Measurements from ENCODE around the gene JUND. TPM values are rescaled to one million over a fixed set of nuclear protein-coding genes. Genes with fewer than 3 reads are reported as not detected.

JUND gene
- total RNA-seq, 1 experiment from 2014 or later = 181 TPM

- peak; percentile 83 for DNase-seq
- Histone ChIP-seq H3K27me3 (ENCODE audit: control insufficient read depth, insufficient read depth, low read length) (peaks cover 9% of the 10 kb centered on the region), H3K4me3 (ENCODE audit: insufficient read depth, low read depth, low read length) (no peak overlapping the region), H3K36me3 (replicated peaks; ENCODE audit: control insufficient read depth, insufficient read depth, low read length) (no peaks in the 10 kb centered on the region)
Observed at GRCh38 chr19:18231775-18232174, 49.6 kb downstream of the JUND start.

- Histone ChIP-seq H3K27me3 (ENCODE audit: control insufficient read depth, insufficient read depth, low read length) (peaks cover 15% of the 10 kb centered on the region), H3K36me3 (replicated peaks; ENCODE audit: control insufficient read depth, insufficient read depth, low read length) (no peaks in the 10 kb centered on the region), H3K4me3 (ENCODE audit: insufficient read depth, low read depth, low read length) (no peak overlapping the region)
- no peak for DNase-seq
Observed at GRCh38 chr19:18230941-18231734, 50.3 kb downstream of the JUND start.

GRCh38 chr19:18229915-18230314, 51.5 kb downstream of the JUND start:
- H3K27me3 ChIP-seq (ENCODE audit: control insufficient read depth, insufficient read depth, low read length) = peaks cover 27% of the 10 kb centered on the region
- H3K4me3 ChIP-seq (ENCODE audit: insufficient read depth, low read depth, low read length) = no peak overlapping the region
- DNase-seq = no peak
- no peaks in the 10 kb centered on the region for H3K36me3 ChIP-seq (replicated peaks; ENCODE audit: control insufficient read depth, insufficient read depth, low read length)

Other genes with a start within 250 kb of the JUND start
- not detected in 2 replicates for gene IL12RB1, start 194.7 kb downstream of the JUND start, total RNA-seq (2014; rRNA removed; shearing (Covaris generic))
- 2.4 and 4.0 TPM in 2 replicates for gene MAST3, start 183.8 kb downstream of the JUND start, total RNA-seq (2014; rRNA removed; shearing (Covaris generic))
- gene PIK3R2, start 128.5 kb downstream of the JUND start, total RNA-seq (2014; rRNA removed; shearing (Covaris generic)) = 26.7 and 29.0 TPM in 2 replicates
- 47.3 and 53.4 TPM in 2 replicates for gene IFI30, start 107.8 kb downstream of the JUND start, total RNA-seq (2014; rRNA removed; shearing (Covaris generic))
- 29.2 and 45.0 TPM in 2 replicates for gene MPV17L2, start 88.4 kb downstream of the JUND start, total RNA-seq (2014; rRNA removed; shearing (Covaris generic))
- gene RAB3A, start 77.6 kb downstream of the JUND start, total RNA-seq (2014; rRNA removed; shearing (Covaris generic)) = 6.1 and 8.6 TPM in 2 replicates
- gene PDE4C, start 55.2 kb downstream of the JUND start, total RNA-seq (2014; rRNA removed; shearing (Covaris generic)) = 0.52 and 1.4 TPM in 2 replicates
- 0.55 and 0.76 TPM in 2 replicates for gene IQCN, start 7.2 kb downstream of the JUND start, total RNA-seq (2014; rRNA removed; shearing (Covaris generic))
- gene LSM4, start 41.5 kb upstream of the JUND start, total RNA-seq (2014; rRNA removed; shearing (Covaris generic)) = 787 and 838 TPM in 2 replicates
- 11.5 and 13.6 TPM in 2 replicates for gene PGPEP1, start 59.0 kb upstream of the JUND start, total RNA-seq (2014; rRNA removed; shearing (Covaris generic))
- 0.30 and 1.4 TPM in 2 replicates for gene GDF15, start 104.5 kb upstream of the JUND start, total RNA-seq (2014; rRNA removed; shearing (Covaris generic))
- gene LRRC25, start 116.0 kb upstream of the JUND start, total RNA-seq (2014; rRNA removed; shearing (Covaris generic)) = 0.76 TPM in 1 of 2 replicates, not detected in the other
- gene SSBP4, start 137.8 kb upstream of the JUND start, total RNA-seq (2014; rRNA removed; shearing (Covaris generic)) = 91.1 and 134 TPM in 2 replicates
- 183 and 212 TPM in 2 replicates for gene ISYNA1, start 156.5 kb upstream of the JUND start, total RNA-seq (2014; rRNA removed; shearing (Covaris generic))
- gene ELL, start 240.4 kb upstream of the JUND start, total RNA-seq (2014; rRNA removed; shearing (Covaris generic)) = 16.4 and 17.0 TPM in 2 replicates